Non-pigmented ciliary epithelial cell (primary cell): ENCODE data around the gene LMF2.
A peak's percentile ranks its signal among the peaks of the same experiment; 100 is the strongest.
"Not testable (repeated sequence)": the region's sequence is repeated elsewhere in the genome, so short reads cannot be mapped to it uniquely, and the experiment has no call there.

Experiments used
- DNase-seq: peaks from one replicate; pipeline ENCODE4 v3.0.0-alpha.2; 2010; ENCODE audit warnings: low read depth

LMF2 gene

DNA sequence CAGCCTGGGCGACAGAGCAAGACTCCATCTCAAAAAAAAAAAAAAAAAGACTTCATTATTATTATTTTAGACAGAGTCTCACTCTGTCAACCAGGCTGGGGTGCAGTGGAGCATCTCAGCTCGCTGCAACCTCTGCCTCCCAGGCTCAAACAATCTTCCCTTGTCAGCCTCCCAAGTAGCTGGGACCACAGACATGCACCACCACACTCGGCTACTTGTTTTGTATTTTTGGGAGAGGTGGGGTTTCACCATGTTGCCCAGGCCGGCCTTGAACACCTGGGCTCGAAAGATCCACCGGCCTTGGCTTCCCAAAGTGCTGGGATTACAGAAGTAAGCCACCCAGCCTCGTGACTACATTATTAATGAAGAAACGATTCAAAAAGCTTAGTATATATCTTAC, 27.6 kb upstream of the LMF2 start:
- no peak for DNase-seq

DNA sequence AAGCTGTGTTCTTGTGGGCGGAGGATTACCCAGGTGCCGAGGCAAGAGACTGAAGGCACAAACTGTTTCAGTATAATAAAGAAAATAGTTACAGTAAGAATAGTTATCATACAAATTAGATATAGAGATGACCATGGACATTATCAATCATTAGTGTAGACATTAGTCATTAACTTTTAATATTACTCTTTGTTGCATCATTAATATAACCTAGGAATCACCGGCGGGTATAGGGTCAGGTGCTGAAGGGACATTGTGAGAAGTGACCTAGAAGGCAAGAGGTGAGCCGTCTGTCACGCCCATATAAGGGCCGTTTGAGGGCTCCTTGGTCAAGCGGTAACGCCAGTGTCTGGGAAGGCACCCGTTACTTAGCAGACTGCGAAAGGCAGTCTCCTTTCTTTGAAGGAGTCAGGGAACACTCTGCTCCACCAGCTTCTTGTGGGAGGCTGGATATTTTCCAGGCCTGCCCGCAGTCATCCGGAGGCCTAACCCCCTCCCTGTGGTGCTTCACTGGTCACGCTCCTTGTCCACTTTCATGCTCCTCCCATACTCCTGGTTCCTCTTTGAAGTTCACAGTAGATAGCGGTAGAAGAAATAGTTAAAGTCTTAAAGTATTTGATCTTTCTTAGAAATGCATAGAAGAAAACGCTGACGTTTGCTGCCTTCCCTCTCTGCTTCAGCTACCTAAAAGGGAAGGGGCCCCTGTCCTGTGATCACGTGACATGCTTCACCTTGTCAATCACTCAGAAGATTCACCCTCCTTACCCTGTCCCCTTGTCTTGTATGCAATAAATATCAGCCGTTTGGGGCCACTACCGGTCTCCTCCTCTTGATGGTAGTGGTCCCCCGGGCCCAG, 26.6 kb upstream of the LMF2 start:
- not testable (repeated sequence) for DNase-seq

DNA sequence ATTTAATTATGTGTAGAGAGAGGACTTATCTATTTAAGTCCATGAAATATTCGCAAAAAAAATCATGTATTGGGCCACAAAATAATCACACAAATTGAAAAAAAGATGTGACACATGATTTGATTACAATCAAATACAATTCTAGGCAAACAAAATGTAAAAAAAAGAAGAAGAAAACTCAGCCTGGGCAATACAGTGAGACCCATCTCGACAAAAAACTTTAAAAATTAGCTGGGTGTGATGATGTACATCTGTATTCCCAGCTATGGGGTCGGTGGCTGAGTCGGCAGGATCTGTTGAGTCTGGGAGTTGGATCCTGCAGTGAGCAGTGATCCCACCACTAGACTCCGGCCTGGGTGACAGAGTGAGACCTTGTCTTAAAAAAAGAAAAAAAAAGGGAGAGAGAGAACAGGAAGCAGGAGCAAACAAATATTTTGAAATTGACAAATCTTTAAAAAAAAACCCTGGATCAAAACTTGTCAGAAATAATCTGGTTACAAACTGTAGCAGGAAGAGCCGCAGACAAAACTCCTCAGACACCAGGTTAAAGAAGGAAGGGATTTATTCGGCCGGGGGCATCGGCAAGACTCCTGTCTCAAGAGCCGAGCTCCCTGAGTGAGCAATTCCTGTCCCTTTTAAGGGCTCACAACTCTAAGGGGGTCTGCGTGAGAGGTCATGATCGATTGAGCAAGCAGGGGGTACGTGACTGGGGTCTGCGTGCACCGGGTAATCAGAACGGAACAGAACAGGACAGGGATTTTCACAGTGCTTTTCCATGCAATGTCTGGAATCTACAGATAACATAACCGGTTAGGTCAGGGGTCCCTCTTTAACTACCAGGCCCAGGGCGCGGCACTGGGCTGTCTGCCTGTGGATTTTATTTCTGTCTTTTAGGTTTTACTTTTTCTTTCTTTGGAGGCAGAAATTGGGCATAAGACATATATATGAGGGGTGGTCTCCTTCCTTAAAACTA, 25.6 kb upstream of the LMF2 start:
- no peak for DNase-seq

DNA sequence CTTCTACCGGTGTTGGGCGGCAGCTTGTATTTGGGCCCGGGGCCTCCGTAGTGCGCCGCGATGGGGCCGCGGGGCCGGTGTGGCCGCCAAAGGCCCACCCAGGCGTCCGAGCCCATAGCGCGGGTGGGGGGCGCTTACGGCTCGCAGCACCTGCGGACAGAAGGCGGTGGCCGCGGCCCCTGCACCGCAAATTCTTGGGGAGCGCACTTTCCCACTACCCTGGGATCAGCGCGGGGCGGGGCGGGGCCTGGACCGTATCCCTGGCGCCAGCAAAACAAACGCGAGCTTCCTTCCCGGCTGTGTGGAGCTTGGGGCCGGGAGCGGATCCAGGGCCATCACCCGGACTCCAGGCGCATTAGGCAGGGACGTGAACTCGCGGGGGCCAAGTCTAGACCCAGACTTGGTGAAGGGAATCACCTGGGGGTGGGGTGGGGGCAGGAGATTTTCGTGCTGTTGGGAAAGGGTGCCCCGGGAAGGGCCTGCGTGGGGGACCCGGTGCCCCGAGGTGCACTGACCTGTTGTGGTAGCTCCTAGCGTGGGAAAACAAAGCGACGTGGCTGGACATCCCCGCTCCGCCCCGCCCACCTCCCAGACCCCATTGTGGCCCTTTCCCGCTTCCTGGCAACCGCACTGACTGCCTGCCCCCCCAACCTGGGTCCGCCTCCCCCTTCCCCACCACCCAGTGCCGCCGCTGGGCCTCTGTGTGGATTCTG, 24.6 kb upstream of the LMF2 start:
- no peak for DNase-seq

DNA sequence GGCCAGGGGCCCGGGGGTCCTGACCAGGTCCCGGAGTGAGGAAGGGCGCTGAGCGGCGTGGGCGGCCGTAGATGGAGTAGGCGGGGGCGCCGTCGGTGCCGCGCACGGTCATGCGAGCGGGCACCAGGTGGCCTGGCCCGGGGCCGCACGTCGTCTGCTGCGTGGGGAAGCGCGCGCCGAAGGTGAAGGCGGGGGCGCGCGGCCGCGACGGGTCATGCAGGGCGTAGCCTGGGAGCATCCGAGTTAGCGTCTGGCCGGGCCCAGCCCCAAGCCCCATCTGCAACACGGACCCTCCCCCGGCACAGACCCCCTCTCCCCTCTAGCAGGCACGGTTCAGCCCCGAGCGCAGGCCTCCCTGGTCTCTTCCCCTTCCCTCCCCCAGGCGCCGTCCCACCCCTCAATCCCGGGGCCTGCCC, 24.1 kb upstream of the LMF2 start:
- DNase-seq = no peak

DNA sequence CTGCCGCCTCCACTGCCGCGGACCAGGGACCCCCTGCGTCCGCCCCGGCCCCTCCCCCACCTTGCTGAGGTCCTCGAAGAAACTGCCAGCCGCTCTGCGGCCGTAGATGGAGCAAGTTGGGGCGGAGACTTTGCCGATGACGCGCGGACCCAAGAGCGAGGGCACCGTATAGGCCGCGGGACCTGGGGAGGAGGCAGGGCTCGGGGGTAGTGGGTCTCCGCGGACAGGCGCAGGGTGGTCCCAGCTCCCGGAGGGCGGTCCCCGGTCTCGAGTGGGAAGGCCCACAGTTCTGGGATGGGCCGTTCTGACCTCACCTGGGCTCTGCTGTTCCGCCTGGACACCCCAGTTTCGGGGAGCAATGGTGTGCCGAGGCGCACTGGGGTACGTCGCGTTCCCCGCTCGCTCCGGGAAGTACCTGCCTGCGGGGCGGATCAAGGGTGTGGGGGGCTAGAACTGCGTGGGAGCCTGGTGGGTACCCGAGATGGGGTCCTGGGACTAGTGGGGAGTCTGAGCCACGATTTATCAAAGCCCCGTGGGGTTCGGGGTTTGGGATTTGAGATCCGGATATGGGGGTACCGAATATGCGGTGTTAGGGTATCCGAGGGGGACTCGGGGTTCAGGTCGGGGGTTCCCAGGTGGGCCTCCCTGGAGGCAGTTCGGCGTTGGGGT, 23.5 kb upstream of the LMF2 start:
- no peak for DNase-seq

DNA sequence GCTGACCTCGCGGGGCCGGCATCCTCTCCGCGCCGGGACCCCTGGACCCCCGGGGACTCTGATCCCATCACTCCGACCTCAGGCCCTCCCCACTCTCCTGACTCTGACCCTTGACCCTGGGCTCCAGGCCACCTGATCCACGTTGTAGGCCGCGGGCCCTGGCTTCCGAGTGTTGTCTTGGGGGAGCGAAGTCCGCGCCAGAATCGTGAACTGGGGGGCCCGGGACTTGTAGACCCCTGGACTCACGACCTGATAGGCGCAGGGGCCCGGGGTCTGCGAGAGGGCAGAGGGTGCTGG, 23.0 kb upstream of the LMF2 start:
- no peak for DNase-seq

DNA sequence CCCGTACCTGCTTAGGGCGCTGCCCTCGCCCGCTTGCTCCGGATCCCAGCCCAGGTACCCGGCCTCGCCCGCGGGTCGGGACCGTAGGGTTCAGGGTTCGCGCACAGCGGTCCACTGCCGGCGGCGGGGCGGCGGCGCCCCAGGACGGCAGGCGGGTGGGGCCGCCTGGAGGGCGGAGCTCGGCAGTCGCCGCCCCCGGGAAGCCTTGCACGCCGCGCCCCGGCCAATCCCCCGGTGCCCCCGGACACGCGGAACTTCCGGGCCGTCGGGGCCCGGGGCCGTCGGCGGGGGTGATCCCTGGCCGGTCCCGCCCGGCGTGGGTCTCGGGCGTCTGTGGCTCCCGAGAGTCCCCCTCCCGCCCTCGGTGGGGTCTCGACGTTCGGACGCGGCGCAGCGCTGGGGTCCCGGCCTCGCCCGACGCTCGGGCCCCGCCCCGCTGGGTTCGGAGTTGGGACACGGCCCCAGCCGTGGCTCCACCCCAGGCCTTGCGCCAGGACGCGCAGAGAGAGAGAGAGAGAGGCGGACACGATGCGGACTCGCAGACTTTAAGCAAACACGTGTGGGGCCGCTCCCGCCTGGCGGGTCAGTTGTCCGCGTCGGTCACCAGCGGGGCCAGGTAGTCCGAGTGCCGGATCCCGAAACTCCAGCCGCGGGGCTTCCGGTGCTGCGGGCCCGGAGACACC, 22.5 kb upstream of the LMF2 start, which contains the start of gene TYMP:
TSS of gene TYMP (minus strand) at position 116 of the 683 bp plus-strand sequence. CDS start 303 bp downstream, outside the sequence.
- no peak for DNase-seq

DNA sequence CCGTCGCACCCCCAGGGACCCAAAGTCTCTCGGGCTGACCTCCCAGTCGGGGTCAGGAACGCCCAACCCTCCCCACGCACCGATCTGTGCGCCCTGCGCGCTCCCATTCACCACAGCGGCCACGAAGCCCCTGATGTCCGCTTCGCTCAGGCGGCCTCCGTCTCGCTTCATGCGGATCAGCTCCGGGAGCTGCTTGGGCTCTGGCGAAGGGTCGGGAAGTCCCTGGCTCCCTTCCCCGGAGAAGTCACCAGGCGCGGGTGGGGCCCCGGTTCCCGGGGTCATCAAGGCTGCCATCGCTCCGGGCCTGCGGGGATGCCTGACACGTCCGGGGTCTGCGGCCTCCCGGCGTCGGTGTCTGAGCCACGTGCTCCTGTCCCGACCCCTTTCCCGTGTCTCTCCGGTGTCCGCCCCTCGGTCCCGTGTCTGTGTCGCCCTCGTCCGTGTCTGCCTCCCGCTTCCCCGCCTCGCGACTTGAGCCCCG, 22.0 kb upstream of the LMF2 start:
- DNase-seq = no peak

DNA sequence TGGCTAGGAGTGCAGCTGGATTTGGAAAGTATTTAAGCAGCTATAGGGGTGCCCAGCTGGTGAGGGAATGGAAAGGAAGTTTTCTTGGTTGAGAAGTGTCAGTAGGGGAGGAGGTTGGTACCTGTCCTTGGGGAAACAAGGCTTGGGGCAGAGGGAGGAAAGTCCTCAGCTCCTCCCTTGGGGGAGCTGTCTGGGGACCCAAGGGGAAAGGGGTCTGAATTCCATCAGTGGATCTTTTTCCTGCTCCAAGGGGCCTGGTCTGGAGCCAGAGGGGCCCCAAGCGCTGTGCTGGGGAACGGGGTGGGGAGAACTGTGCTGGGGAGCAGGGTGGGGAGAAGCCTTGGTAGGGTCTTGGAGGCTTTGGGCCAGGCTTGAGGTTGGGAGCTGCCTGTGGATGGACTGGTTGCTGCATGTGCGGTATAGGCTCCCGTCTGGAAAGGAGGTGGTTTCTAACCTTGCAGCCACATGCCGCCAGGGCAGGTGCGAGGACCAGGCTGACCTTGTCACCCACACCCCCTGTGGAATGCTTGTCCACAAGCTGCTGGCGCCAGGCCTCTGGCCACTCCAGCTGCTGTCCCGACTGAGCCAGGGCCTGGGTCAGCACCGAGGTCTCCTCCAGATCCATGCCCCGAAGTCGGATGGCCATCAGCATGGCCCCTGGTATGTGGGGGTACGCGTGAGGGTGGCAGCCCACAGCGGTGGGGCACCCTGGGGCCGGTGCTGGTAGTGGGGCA, 21.3 kb upstream of the LMF2 start:
- DNase-seq = no peak

DNA sequence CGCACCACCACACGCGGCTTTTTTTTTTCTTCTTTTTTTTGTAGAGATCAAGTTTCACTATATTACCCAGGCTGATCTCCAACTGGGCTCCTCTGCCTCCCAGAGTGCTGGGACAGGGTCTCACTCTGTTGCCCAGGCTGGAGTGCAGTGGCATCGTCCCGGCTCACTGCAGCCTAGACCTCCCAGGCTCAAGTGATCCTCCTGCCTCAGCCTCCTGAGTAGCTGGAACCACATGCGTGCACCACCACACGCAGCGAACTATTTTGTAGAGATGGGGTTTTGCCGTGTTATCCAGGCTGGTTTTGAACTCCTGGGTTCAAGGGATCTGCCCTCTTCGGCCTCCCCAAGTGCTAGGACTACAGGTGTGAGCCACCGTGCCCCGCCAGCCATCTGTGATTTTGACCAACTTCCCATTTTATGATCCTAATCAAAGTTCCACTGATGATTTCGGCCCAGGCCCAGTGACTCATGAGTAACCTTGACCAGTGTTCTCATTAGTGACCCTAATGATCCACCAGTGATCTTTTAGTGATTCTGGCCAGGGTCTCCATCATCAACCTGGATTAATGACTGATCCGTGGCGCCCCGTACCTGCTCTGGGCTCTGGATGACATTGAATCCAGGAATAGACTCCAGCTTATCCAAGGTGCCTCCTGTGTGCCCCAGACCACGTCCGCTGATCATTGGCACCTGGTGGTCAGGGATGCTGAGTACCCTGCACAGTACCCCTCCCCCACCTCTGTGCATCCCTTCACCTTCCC, 20.6 kb upstream of the LMF2 start:
- DNase-seq = no peak

DNA sequence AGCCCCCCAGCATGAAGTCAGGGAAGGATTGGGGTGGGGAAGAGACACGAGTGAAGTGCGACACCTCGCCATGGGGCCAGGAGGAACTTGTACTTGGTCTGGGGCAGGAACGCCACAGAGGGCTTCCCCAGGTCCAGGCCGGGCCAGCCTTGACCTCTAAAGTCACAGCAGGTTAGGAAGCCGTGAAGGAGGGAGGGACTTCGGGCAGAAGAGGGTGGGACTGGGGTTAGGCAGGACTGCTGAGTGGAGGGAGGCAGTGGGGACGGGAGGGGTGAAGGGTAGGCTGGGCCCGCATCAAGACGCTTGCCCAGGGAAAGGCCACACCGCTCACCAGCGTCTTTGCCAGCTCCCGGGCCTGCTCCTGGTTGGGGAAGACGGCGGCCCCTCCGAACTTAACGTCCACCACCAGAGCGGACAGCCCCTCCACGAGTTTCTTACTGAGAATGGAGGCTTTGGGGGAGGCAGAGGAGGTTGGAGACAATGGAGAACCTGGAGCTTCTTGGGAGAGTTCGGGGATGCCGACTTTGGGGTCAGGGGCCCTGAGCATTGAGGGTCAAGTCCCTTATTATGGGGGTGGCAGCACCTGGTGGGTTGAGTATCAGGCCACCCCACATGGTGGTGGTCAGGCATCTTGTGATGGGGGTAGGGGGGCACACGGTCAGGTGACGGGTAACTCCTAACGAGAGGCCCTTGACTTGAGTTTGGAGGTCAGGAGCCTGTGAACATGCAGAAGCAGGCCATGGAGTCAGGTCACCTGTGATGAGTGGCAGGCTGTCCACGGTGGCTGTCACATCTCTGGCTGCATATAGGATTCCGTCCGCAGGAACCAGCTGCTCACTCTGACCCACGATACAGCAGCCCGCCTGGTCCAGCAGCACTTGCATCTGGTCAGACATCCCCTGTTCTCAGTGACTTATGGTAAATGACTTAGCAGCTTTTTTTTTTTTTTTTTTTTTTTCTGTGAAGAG, 19.6 kb upstream of the LMF2 start:
- no peak for DNase-seq

DNA sequence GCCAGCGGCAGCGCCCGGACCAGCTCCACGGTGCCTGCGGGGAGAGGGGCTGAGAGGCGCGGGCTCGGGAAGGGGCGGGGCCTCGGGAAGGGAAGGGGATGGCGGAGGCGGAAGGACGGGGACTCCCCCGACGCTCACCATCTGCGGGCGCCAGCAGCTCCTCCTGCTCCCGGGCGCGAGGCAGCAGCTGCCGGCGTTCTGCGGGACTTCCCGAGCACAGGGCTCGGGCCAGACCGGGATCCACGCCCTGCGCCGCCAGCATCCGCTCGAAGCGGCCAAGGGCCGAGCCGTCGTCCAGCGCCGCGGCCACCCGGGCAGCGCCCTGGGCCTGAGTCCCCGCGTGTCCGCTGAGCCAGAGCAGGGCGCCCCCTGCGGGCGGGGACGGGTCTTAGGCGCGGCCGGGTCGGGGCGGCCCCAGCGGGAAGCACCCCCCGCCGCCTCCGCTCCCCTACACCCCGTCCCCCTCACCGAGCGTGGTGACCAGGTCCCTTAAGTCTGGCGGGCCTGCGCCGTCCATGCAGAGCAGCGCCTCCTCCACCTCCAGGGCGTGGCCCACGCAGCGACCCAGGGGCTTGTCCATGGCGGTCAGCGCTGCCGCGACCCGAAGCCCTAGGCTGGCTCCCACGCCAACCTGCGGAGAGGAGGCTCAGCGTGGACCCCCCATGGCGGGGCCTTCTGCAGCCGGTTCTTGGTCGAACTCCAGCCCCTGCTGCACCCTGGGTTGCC, 18.8 kb upstream of the LMF2 start:
- DNase-seq = no peak

DNA sequence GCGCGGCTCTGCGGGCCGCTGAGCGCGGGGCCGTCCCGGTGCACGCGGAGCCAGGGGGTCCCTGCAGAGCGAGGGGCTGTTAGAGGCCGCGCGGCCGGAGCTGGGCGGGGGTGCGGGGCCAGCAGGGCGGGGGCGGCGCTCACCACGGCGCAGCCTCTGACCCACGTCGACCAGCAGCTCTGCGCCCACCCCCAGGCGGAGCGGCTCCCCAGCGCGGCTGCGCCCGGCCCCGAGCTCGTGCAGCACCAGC, 18.3 kb upstream of the LMF2 start:
- DNase-seq = no peak

DNA sequence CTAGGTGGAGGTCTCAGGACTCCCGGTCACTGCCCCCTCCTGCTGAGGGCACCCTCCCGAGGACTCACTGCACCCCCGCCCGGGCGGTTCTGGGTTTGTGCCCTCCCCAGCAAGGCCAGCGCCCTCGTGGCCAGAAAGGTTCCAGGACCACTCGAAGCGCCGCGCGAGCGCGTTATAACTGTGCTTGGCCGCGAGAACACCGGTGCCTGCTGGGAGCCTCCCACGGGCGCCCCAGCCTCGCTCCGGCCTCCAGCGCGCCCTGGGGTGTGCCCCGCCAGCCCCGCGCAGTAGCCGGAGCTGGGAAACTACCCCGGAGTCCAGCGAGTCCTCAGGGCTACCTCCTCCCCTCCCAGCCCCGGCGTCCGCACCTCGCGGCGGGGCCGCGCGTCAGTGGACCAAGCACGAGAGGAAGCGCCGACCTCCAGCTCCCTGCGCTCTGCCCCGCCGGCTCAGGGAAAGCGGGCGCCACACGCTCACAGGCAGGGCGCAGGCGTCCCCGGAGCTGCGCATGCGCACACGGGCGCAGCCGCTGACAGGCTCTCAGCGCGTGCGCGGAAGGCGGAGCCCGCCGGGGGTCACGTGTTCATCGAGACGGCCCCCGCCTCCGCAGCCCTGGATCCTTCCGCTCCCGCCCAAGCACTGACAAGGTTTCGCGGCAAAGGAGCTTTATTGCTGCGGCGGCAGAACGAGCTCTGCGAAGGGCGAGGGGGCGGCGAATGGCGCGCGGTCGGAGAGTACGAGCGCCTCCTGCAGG, 17.8 kb upstream of the LMF2 start, which contains the start of gene SCO2:
TSS of gene SCO2 (minus strand) at position 495 of the 754 bp plus-strand sequence. CDS start 1,187 bp downstream, outside the sequence.
- peak; percentile 82 for DNase-seq

DNA sequence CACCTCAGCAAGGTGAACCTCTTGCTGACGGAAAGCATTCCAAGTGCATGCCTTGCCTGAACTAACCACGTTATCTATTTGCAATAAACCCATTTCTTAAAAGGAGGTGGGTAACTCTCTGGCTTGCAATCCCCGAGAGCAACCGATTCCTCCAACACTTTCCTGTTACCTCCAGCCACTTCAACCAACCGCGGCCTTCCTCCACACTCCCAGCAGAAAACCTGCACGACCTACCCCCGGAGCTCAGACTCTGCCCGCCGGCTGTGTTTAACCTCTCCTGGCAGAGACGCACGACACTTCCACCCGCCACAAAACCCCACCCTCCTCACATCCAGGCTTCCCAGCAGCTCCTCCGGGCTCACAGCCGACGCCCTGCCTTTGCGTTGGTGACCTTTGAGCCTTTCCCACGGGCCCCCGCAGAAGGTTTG, 17.2 kb upstream of the LMF2 start:
- no peak for DNase-seq
